ENCODE data around the gene KRT7.

The KRT7 gene

DNA sequence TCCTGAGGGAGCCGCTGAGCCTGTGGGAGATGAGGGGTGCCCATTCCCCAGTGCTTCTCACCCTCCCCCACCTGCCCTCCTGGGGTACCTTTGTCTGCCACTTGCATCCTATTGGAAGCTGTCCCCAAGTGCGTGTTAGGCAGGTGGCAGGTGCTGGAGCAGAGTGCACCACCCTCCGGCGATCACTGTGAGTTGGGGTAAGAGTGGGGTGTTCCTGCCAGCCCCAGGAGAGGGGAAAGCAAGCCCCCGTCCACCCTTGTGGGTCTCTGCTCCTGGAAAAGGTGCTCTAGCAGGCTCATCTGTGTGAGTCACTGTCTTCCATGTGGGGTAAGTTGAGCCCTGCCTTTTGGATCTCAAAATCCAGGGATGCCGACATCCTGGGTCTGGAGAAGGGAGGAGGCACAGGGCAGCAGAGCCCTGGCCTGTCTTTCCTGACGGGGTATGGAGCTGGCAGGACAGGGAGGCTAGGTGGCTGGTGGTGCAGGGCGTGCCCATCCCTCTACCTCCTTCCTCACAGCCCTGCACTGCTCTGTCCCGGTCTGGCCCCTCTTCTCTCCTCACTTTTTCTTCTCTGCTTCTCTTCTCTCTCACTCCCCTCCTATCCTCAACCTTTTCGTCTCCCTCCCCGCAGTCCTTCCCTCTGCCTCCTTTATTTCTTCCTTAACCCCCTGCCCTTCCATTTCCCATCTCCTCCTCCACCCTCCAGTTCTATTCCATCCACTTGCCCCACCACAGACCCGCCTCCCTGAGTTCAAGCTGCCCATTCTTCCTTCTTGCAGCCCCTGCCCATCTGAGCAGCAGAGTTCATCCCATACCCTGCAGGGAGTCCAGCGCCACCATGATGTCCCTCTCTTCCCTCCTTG, 20.1 kb upstream of the KRT7 start:
- DNase-seq = no peak

DNA sequence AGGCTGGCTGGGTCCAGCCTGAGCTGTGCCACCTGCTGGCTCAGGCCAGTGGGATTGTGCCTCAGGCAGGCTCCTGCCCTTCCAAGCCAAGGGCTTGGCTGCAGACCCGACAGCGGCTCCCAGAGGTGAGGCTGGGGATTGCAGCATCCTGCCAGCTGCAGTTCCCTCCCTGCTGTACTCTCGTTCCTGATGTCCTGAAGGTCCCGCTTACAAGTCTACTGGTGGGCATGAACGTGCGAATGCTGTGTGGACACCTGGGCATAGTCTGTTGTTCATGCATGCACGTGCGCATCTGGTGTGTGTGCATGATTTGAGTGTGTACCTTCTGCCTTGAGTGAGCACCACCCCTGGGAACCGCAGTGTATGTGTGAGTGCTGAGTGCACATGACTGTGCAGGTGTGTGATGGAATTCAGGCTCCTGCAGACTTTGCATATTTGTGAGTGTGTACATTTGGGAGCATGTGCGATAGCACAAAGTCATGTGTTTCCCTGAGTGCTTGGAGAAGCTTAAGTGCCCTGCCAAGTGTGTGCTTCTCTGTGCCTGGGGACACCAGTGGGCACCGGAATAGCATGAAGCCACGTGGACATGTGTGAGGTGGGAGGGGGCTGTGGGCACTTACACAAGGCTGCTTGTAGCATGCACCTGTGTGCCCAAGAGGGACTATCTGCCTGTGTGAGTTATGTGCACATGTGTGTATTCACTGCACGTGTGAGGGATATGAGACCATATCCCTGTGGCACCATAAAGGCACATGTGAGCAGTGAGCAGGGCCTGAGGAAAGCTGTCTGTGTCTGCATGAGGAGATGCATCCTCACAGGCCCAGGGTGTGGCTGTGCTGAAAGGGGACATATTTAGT, 19.3 kb upstream of the KRT7 start:
- peak; percentile 54 for DNase-seq

DNA sequence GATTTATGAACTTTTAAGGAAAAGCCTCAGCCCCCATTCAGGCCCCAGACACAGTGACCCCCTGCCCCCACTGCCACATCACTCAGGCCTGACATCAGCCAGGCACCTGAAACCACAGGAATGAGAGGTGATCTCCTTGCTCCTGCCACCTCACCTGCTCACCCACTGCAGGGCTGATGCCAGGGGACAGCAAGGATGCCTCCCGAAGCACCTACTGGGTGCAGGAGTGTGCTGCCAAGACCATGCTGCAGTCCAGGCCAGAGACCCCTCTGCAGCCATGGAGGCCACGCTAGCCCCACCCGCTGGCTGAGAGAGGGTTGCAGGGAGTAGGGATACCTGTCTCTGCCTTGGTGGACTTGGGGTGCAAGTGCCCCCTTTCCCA, 18.6 kb upstream of the KRT7 start:
- DNase-seq = no peak

DNA sequence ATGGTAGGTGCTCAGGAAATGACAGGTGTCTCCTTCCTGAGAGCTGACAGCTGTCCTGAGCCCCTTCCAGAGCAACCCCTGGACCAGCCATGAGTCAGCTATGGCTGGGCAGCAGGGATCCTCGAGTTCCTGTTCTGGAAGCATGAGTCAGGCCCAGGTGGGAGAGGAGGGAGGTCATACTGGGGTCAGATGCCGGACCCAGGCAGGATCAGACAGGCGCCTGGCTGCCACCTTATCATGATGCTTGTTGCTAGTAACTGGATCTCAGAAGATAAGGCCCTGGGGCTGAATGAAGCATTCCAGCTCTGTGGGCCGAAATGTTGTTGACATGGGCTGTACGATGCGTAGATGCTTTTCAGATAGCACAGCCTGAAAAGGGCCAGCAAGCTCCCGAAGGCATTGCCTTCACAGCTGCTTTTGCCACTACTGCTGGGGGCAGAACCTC, 17.4 kb upstream of the KRT7 start:
- no peak for DNase-seq

DNA sequence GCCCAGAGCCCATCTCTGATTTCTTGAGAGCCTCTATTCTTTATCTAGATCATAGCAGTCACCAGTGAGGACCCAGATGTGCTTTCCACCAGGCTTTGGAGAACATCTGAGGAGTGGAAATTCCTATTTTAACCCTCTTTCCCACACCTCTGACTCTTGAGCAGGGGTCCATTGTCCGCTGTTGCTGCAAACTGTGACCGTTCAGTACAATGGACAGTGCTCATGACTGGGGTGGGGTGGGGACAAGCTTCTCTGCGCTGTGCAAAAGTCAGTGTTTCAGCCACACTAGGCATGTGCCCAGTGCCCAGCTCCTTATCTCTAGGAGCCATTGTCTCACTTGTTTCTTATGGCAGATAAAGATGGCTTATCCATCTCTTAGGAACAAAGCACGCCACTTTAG, 16.9 kb upstream of the KRT7 start:
- DNase-seq = no peak

DNA sequence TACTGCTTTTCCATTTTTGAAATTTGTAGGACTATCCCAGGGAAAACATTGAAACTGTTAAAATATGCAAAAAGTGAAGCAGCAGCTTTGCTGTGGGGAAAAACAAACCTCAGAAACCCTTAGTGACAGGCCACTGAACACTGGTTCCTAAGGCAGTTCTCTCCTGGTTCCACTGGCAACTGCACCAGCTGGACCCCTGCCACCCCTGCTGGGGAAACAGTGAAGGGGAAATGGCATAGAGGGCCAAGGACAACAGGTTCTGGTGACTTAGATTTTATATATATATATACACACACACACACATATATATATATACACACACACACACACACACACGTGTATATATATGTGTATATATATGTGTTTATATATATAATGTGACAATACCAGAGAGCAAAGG, 16.2 kb upstream of the KRT7 start:
- no peak for DNase-seq

DNA sequence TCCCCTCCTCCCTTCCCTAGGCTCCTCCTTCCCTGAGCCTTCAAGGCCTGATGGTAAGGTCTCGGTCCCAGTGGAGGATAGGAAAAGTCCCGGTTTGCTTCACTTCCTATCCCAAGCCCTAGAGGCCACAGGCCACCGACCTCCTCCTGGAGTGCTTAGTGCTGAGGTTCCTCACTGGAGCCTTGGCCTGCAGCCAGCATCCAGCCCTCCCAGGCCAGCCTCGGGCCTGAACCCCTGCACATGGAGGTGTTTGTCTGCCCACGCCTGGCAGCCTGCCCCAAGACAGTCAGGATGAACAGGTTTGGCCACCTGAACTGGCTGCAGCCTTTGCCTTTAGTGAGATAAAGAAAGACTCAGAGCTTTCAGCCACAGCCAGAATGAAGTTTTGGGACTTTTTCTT, 15.8 kb upstream of the KRT7 start:
- DNase-seq = no peak

DNA sequence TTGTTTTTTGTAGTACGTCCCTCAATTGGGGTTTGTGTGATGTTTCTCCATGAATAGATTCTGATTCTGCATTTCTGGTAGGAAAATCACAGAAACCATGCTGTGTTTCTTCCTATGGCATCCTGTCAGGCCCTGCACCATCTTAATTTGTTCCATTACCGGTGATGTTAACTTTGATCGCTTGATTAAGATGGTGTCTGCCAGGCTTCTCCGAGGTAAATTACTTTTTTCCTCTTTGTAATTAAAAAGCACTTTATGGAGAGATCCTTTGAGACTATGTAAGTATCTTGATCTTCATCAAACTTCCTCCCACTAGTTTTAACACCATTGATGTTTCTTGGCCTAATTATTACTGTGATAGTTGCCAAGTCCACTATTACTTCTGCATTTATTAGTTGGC, 15.0 kb upstream of the KRT7 start:
- no peak for DNase-seq

DNA sequence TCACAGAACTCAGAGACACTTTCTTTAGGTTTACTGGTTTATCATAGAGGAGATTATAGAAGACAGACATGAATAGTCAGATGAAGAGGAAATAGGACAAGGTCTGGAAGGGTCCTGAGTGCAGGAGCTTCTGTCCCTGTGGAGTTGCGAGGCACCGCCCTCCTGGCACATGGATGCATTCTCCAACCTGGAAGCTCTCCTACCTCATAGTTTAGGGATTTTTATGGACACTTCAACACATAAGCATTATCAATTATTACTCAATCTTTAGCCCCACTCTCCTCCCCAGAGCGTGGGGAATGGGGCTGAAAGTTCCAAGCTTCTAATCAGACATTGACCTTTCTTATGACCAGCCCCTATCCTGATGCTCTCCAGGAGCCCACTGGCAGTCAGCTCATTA, 12.6 kb upstream of the KRT7 start:
- no peak for DNase-seq

DNA sequence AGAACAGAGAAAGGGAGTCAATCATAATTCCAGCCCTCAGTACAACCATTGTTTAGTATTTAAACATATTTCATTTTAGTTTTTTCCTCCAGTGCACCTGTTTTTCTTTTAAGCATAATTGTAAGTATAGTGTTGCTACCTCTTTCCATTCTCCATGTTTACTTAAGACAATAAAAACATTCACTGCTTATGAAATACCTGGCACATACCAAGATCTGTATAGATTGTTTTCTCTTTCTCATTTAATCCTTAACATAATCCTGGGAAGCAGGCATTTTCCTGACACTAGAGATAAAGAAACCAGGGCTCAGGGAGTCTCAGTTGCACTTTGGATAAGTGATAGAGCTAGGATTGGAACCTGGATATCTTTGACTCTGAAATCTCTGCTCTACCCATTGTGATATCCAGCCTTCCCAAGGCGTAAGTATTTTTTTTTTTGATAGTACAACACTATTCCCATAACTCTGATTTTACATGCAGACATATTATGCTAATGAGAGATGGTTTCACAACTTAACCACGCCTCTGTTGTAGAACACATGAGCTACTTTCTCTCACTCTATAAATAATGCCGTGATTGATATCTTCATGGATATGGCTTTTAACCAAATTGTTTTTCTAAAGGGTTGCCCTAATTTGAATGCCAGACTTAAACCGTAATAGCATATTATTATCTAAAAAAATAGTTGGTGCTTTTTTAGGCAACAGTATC, 11.8 kb upstream of the KRT7 start:
- no peak for DNase-seq

DNA sequence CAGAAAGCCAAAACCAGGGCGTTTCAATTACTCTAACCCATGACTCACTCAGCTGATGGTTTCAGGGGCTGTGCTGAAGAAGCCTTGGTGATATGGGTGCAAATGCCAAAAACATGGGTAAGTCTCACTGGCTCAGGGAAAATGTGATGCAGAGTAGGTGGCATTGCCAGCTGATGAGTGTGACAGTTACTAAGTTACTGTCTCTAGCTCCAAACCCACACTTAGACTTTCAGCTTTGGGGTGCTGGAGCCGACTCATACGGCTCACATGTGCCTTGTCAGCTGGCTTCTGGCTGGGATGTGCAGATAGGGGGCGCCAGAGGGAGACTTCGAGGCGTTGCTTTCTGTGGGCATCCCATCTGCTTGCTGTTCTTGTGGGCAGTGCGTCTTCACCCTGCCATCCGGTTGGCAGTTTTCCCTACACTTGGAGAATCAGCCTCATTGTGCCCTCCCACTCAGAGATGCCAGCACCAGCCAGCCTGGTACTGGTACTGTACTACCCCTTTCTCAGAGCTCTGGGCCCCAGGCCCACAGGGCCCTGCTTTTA, 11.1 kb upstream of the KRT7 start:
- DNase-seq = no peak

DNA sequence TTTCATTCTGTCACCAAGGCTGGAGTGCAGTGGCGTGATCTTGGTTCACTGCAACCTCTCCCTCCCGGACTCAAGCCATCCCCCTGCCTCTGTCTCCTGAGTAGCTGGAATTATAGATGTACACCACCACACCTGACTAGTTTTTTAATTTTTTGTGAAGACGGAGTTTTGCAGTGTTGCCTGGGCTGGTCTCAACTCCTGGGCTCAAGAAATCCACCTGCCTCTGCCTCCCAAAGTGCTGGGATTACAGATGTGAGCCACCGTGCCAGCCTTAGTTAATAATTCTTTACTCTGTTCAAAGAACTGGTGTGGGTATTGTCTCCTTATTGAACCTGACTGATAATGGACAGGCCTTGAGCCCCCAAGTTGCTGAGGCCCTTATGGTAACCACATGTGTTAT, 10.4 kb upstream of the KRT7 start:
- DNase-seq = no peak

DNA sequence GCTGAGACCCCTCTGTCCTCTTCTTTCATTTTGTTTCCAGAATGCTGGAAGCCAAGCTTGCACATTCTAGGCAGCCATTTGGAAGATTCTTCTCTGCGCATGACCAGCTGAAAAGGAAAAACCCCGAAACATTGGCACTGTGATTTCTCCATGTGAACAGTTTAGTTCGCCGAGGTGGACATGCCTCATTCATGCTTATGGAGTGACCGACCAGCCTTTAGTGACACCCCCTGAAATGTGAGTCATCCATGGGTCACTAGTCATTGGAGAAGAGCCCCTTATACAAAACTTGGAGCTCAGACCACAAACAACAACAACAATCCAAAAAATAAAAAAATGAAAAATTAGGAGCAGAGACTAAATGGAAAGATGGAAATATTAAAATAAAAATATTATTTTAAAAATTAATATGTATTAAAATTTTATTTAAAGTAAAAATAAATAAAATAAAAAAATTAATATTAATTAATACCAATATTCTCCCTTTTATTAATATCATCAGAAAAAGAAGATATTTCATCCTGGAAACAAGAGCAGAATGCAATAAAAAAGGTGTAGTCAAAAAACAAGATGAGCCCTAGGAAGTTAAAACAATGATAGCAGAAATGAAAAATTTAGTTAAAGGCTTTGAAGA, 9.5 kb upstream of the KRT7 start:
- DNase-seq = no peak

DNA sequence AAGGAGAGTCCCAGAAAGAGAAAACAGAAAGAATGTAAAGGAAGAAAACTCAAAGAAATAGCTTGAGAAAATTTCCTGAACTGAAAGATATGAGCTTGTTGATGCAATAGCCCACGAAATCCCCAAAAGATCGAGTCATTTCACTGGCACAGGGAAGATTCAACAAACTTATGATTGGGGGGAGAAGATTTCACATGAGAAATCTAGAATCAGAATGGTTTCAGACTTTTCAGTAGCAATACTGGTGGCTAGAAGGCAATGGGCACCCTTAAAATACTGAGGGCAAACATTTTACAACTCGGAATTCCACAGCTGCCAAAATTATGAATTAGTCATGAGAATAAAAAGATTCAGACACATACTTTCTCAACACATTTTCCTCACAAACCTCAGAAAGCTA, 8.9 kb upstream of the KRT7 start:
- DNase-seq = no peak

DNA sequence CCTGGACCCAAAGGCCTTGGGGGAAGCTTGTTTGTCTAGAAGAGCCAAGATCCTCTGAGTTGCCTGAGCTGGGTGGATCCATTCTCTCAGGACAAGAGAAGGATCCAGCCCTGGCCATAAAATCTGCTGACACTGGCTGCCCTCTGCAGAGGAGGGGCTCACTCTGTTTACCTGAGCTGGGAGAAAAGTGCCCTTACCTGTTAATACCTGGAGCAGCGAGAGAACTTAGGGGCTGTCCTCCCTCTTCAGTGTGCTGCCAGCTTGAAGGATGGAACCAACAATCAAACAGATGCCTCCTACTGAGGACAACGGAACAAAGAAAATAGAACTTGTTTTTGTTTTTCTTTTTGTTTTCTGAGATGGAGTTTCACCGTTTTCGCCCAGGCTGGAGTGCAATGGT, 7.3 kb upstream of the KRT7 start:
- no peak for DNase-seq

DNA sequence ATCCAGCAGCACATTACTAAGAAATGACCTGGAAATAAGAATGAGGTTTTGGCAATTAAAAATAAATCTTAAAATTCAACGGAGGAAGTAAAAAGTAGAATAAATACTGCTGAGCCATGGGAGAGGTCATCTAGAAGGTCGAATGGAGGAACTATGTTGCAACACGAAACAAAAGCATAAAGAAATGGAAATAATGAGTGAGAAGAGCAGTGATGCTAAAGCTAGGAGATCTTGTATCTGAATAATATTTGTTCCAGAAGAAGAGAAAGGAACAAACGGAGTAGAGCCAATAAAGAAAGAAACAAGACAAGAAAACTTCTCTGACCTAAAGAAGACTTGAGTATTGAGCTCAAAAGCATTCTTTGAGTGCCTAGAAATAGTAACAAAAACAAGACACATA, 6.6 kb upstream of the KRT7 start:
- DNase-seq = no peak

DNA sequence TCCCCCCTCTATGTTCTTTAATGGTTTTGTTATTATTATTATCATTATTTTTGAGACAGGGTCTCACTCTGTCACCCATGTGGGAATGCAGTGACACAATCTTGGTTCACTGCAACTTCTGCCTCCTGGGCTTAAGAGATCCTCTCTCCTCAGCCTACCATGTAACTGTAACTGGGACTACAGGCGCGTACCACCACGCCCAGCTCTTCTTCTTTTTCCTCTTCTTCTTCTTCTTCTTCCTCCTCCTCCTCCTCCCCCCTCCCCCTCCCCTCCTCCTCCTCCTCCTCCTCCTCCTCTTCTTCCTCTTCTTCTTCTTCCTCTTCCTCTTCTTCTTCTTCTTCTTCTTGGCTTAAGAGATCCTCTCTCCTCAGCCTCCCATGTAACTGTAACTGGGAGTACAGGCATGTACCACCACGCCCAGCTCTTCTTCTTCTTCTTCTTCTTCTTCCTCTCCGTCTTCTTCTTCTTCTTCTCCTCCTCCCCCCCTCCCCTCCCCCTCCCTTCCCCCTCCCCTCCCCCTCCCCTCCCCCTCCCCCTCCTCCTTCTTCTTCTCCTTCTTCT, 5.4 kb upstream of the KRT7 start:
- DNase-seq = no peak

DNA sequence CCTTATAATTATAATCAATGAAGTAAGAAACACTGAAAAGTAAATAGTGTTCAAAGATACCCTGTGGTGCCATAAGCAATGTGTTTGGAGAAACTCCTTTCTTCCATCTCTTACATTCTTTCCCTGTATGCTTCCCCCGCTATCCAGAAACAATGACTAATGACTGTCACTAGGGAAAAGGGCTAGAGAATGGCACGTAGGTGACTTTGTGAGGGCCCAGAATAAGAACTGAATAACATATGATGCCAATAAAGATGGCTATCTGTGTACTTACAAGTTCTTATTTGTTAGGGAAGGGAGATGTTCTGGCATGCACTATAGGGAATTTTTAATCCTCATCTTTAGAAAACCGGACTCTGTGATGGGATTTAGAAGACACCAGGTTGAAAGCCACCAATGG, 4.7 kb upstream of the KRT7 start:
- no peak for DNase-seq

DNA sequence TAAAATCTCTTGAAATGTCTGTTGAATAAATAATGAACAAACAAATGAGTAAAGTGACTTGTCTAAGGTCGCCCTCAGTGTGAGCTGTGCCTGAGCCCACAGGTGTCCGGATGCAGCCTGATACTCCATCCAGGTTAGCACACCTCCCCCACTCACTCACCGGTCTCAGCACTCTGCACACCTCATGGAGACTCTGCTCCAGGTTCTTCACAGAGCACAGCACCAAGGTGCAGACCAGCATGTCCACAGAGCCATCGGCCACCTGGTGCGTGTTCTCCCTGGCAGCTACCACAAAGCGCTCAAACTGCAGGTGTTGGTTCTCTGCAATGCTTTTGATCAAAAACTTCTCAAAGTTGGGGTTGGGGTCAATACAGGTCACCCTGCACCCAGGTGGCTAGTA, 4.1 kb upstream of the KRT7 start:
- DNase-seq = no peak

DNA sequence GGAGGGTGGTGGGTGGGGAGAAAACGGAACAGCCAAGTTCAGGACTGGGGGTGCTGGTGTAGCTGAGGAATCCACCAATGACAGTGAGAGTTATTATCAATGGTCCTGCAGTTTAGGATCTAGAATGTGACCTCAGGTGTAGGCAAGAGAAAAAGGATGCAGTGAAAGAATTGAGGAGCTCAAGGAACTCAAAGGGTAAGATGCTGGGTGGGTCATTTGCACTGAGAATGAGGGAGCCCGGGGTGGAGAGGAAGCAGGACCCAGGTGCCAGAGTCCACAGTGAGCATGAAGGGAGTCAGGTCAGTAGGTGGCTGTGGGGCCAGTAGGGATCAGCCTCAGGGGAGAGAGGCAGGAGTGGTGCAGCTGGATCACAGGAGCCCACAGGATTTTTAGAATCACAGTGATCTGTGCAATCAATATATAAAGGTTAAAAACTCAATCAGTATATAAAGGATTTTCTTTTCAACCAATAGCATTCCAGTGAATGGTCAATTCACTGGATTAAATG, 3.2 kb upstream of the KRT7 start:
- no peak for DNase-seq

DNA sequence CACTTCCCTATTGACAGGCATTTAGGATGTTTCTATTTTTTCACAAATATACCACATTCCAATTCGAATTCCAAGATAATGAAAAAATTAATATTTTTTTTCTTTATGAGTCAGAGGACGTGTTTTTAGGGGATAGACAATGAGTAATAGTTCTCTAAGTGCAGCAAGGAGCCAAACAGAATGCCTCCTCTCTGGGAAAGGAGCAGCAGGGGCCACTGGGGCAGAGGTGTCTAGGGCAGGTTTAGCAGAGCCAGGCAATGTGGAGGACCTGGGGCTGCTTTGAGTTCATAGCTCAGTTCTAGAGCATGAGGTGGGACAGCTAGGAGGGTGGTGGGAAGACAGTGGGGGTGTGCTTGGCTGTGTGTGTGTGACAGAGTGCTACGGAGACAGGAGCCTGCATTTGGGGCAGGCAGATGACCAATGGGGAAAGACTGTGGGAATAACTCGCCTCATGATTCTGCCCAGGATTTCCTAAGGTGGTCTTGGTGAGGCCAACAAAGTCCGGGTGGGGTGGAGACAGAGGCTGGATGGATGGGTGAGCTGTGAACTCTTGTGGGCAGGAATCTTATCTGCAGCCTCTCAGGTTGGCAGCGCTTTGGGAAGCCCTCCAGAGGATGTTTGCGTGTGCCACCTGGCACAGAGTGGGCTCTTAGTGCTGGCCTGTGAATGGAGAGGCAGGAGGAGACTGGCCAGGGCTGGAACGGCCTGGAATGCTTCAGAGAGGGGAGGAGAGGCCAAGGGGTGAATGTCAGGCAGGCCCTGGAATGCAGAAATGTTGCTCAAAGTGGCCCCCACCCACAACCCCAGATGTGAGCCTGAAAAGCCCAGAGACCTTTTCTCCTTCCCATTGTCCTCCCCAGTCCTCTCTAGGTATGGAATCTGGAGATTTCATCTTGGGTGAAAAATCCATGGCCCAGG, 2.4 kb upstream of the KRT7 start:
- no peak for DNase-seq

Measured in NCI-H1092 (cell line).